Suprapubic skin (tissue), 4 donors: Measurements from ENCODE around the gene CHTF18. TPM values are rescaled to one million over a fixed set of nuclear protein-coding genes. Genes with fewer than 3 reads are reported as not detected.

ENCODE experiments used
- DNase-seq, 2 donors: peaks; one replicate each; pipeline ENCODE4 v3.0.0-alpha.2; 2019; ENCODE audit warnings: low spot score in 2 of 2
- H3K27ac ChIP-seq: fragments of 200-600 bp; sonication (generic); one replicate; pipeline ENCODE4 v1.5.1; 2019
- H3K27me3 ChIP-seq: fragments of 200-600 bp; sonication (generic); one replicate; pipeline ENCODE4 v1.5.1; 2019
- H3K36me3 ChIP-seq: fragments of 200-600 bp; sonication (generic); one replicate; pipeline ENCODE4 v1.5.1; 2019
- H3K4me1 ChIP-seq: fragments of 200-600 bp; sonication (generic); one replicate; pipeline ENCODE4 v1.5.1; 2019
- H3K4me3 ChIP-seq: fragments of 200-600 bp; sonication (generic); one replicate; pipeline ENCODE4 v1.5.1; 2019; ENCODE audit warnings: mild to moderate bottlenecking
- H3K9me3 ChIP-seq: fragments of 200-600 bp; sonication (generic); one replicate; pipeline ENCODE4 v1.5.1; 2019
- EP300 ChIP-seq: sonication (generic); formaldehyde crosslinking; IDR thresholded peaks from one replicate; pipeline ENCODE4 v1.6.1; 2017; ENCODE audit warnings: antibody characterized with exemption
- POLR2A ChIP-seq, 2 donors: fragments of 450-650 bp; IDR thresholded peaks; one replicate each; pipeline ENCODE4 v1.6.1; 2017; ENCODE audit warnings: antibody characterized with exemption in 2 of 2, mild to moderate bottlenecking in 2 of 2, moderate library complexity in 2 of 2
- POLR2AphosphoS5 ChIP-seq, 3 donors: sonication (generic); formaldehyde crosslinking; IDR thresholded peaks; one replicate each; pipeline ENCODE4 v1.6.1; 2017; ENCODE audit warnings: antibody characterized with exemption in 3 of 3
- whole genome bisulfite sequencing: methylation state at CpG from one replicate; pipeline ENCODE4 v1.1.5; 2018; 5-methylcytosine and 5-hydroxymethylcytosine counted together
- total RNA-seq, 4 donors: library from RNA; depleted of rRNA; stranded (reverse); fragments of >200 nt; gene quantifications; one replicate each; pipeline ENCODE4 v1.1.0, GENCODE V29; 2016
- TF ChIP-seq, protein P1 (sequence below), 2 donors: fragments of 200-600 bp in 1 of 2; fragments of 450-650 bp in 1 of 2; sonication (generic) in 1 of 2; IDR thresholded peaks; one replicate each; pipeline ENCODE4 v1.5.1; 2016 to 2019; ENCODE audit warnings: antibody characterized with exemption in 2 of 2, mild to moderate bottlenecking in 1 of 2, moderate library complexity in 1 of 2

CHTF18 gene
- total RNA-seq, 4 donors from 2014 or later = 12.6 to 22.3 (median 17.3) TPM

DNA sequence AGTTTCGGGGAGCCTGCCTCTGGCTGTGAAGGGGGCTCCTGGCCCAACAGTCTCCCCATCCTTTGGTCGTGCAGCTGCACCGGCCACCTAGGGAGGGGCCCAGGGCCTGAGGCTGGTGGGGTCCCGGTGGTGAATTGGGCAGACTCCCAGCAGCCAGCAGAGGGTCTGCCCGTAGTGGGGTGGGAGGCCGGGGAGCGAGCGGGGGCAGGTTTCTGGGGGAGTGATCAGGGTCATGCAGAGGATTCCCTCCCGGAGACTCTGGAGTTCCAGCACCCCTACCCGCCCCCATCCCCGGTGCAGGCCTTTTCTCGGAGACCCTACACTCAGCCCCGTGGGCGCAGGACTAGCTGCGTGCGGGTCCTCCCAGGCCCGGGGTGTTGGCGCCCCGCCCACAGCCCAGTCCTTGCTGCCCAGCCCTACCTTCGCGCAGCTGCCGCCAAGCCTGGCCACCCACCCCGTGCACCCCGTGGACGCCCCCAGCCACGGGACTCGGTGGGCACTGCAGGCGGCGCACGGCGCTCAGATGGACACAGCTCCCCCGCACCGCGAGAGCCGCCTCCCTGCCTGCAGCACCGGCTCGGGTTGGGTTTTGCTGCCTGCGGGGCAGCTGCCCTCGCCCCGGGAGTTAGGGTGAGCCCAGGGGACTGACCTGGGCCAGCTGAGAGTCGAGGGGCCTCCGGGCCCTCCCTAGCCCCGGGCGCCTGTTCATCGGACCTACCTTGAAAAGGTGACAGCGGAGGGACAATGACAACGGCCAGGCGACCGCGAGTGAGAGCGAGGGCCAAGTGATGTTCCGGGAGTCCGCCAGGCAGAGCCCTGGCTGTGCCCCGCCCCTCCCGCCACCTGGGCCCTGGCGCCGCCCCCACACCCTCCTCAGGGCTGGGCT is 11.8 kb downstream of the CHTF18 start, which contains the start of gene GNG13:
Gene GNG13 (minus strand): TSS at position 787 of the 886 bp plus-strand sequence. CDS start 1,657 bp downstream, outside the sequence.
- Histone ChIP-seq H3K27me3 (peaks cover 76% of the 10 kb centered on the region), H3K27ac (no peak within 1 kb of the TSS), H3K4me3 (no peak within 1 kb of the TSS), H3K36me3 (no peaks in the 10 kb centered on the region), H3K4me1 (peaks cover 5% of the 10 kb centered on the region), H3K9me3 (no peaks in the 10 kb centered on the region)
- TF ChIP-seq POLR2AphosphoS5 (IDR thresholded peaks at IDR 0.05) (no peak), EP300 (no peak), POLR2A (IDR thresholded peaks at IDR 0.05) (no peak)
- TF ChIP-seq, protein P1, sequence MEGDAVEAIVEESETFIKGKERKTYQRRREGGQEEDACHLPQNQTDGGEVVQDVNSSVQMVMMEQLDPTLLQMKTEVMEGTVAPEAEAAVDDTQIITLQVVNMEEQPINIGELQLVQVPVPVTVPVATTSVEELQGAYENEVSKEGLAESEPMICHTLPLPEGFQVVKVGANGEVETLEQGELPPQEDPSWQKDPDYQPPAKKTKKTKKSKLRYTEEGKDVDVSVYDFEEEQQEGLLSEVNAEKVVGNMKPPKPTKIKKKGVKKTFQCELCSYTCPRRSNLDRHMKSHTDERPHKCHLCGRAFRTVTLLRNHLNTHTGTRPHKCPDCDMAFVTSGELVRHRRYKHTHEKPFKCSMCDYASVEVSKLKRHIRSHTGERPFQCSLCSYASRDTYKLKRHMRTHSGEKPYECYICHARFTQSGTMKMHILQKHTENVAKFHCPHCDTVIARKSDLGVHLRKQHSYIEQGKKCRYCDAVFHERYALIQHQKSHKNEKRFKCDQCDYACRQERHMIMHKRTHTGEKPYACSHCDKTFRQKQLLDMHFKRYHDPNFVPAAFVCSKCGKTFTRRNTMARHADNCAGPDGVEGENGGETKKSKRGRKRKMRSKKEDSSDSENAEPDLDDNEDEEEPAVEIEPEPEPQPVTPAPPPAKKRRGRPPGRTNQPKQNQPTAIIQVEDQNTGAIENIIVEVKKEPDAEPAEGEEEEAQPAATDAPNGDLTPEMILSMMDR (IDR thresholded peaks at IDR 0.05) = no peak
- WGBS = no CpG with 5 or more reads among the region's 57 CpGs
- DNase-seq = no peak

DNA sequence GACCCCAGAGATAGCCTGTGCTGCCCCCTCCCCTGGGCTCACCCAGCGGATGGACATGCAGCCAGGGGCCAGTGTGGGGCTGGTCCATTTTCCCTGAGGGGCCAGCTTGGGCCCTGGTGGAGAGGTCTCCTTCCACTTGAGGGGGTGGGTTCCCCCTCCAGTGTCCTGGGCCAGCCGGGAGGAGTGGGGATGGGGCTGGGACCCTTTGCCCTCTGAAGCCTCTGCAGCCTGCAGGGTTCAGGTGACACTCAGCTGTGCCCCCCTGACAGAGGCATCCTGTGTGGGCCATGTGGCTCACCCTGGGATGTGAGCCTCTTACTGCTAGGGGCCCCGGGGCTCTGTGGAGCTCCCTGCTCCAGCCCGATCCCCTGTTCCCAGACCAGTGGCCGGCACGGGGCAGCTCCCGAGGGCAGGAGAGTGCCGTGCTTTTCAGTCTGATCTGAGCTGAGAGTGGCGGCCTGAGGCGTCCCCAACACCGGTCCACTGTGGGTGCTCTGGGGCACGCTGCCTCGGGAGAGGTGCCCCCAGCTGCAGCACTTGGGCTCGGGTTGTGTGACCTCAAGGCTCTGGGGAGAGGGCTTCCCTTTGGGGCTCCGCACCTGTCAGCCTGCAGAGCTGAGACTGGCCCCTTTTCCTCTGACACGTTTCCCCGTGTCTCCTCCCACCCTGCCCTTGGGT is 12.6 kb downstream of the CHTF18 start:
- WGBS = no CpG with 5 or more reads among the region's 17 CpGs
- H3K36me3 ChIP-seq = no peaks in the 10 kb centered on the region
- DNase-seq = no peak
- no peak overlapping the region for H3K4me3 ChIP-seq
- no peak for TF ChIP-seq POLR2AphosphoS5 (IDR thresholded peaks at IDR 0.05)
- TF ChIP-seq EP300 = no peak
- TF ChIP-seq POLR2A (IDR thresholded peaks at IDR 0.05) = no peak
- TF ChIP-seq, protein P1 (IDR thresholded peaks at IDR 0.05) = no peak
- H3K27me3 ChIP-seq = peaks cover 78% of the 10 kb centered on the region
- H3K4me1 ChIP-seq = peaks cover 5% of the 10 kb centered on the region
- no peaks in the 10 kb centered on the region for H3K9me3 ChIP-seq
- no peak overlapping the region for H3K27ac ChIP-seq

DNA sequence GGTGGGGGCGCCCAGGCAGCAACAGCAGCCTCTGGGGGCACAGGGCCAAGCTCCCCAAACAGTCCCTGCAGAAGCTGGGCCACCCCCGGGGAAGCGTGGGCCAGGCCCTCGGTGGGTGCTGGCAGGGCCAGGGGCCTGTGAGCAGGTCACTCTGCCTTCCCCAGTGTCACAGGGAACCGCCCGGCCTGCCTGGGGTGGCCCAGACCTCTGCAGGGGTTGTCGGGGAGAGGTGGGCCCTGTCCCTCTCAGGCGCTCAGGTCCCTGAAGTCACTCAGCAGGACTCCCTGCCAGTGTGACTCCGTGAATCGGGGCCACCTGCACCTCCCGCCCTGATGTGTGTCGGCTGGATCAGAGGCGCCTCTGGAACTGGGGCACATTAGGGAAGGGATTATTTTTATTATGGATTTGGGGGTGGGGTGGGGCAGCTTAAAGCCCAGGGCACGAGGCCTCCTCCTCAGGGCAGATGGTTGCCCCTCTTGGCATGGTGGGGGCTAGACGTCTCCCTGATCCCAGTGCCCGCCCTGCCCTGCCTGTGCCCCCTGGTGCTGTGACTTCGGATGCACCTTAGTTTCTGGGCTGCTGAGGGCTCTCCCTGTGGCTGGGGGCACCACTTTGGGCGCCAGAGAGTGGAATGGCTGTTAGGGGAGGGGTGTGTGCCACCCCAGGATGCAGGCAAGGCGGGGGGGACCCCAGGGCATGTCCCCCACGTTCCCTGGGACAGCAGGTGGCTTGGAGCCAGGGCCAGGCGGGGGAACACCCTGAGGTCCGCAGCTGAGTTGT is 13.4 kb downstream of the CHTF18 start:
- Histone ChIP-seq H3K27me3 (peaks cover 75% of the 10 kb centered on the region), H3K9me3 (no peaks in the 10 kb centered on the region), H3K36me3 (no peaks in the 10 kb centered on the region), H3K4me3 (no peak overlapping the region), H3K4me1 (peaks cover 6% of the 10 kb centered on the region), H3K27ac (no peak overlapping the region)
- TF ChIP-seq POLR2A (IDR thresholded peaks at IDR 0.05) (no peak), EP300 (no peak), POLR2AphosphoS5 (IDR thresholded peaks at IDR 0.05) (no peak)
- TF ChIP-seq, protein P1 (IDR thresholded peaks at IDR 0.05) = no peak
- no peak for DNase-seq
- no CpG with 5 or more reads among the region's 22 CpGs for whole genome bisulfite sequencing

DNA sequence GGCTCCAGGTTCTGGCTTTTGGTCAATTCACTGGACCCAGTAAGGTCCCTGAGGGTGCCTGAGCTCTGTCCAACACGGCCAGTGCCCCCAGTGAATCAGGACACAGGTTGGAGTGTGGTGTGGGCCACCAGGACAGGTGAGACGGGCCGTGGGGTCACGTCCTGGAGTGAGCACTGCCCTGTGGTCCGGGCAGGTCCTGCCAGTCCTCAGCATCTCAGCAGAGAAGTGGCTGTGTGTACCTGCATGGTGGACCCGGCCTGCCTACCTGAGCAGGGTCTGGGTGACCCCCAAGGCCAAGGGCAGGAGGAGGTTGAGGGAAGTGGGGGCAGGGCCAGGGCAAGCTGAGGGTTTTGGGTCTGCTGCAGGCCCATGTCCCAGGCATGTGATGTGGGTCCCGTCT is 14.0 kb downstream of the CHTF18 start:
- Histone ChIP-seq H3K4me1 (peaks cover 7% of the 10 kb centered on the region), H3K27me3 (peaks cover 68% of the 10 kb centered on the region), H3K27ac (no peak overlapping the region), H3K36me3 (no peaks in the 10 kb centered on the region), H3K4me3 (no peak overlapping the region), H3K9me3 (no peaks in the 10 kb centered on the region)
- TF ChIP-seq POLR2AphosphoS5 (IDR thresholded peaks at IDR 0.05) (no peak), EP300 (no peak), POLR2A (IDR thresholded peaks at IDR 0.05) (no peak)
- TF ChIP-seq, protein P1 (IDR thresholded peaks at IDR 0.05) = no peak
- WGBS = no CpG with 5 or more reads among the region's 7 CpGs
- DNase-seq = no peak
